ENCODE results near the gene DDI2. TPM values are rescaled to one million over a fixed set of nuclear protein-coding genes. Genes with fewer than 3 reads are reported as not detected.
"Not testable (repeated sequence)": the region's sequence is repeated elsewhere in the genome, so short reads cannot be mapped to it uniquely, and the experiment has no call there.

The DDI2 gene
- total RNA-seq, 1 experiment from 2014 or later = 9.8 TPM

DNA sequence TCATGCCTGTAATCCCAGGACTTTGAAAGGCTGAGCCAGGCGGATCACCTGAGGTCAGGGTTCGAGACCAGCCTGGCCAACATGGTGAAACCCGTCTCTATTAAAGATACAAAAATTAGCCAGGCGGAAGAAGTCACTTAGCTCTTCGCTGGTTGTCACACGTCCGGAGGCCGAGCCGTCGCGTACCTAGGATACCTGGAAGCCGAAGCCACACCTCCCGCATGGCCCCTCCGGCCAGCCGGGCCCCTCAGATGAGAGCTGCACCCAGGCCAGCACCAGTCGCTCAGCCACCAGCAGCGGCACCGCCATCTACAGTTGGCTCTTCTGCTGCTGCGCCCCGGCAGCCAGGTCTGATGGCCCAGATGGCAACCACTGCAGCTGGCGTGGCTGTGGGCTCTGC is 12.9 kb upstream of the DDI2 start:
- DNase-seq (ENCODE audit: extremely low read depth, low read depth) = not testable (repeated sequence)

DNA sequence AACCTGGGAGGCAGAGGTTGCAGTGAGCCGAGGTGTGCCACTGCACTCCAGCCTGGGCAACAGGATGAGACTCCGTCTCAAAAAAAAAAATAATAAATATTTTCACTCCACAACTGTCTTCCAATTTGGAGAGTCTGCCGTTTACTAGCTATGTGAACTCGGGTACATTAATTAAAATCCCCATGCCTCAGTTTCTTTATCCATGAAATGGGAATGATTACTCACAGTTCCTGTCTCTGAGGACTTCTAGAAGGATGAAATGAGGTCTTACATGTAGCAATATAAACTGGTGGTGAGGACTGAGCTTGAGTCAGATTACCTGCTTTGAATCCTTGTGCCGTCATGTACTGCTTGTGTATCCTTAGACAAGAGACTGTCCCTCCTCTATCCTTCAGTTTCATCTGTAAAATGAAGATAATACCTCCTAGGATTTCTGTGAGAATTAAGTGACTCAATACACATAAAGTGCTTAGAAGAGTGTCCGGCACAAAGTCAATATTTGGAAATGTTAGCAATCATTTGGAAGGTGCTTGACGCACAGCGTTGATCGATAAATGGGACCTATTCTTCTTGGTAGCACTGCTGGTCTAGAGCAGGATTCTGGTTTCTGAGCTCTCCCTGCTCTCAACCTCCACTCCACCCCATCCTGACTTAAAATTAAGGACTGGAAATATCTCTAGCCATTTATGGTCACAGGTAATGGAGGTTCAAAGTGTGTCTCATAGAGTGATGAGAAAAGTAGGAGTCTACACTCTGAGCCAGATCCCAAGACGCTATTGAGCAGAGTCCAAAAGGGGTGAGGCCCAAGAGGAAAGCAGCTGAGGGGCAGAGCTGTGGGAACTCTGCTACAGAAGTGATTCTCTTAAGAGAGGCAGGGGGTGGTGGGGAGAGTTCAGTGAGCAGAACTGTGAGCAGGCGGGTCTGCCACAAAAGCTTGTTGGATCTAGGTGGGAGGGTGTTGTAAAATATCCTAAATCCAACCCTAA is 11.6 kb upstream of the DDI2 start:
- no peak for DNase-seq (ENCODE audit: extremely low read depth, low read depth)

DNA sequence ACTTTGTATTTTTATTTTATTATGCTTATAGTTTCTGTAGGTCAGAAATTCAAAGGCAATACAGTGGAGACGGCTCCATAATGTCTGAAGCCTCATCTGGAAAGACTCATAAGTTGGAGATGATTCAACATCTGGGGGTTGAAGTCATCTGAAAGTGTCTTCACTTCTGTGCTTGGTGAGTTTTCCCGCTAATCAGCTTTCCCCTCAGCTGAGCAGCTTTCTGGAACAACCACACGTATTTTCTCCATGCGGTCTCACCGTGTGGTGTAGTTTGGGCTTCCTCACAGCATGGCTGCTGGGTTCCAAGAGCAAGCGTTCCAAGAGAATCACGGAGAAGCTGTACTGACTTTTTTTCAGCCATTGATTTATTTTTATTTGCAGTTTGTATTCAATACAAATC is 7.6 kb upstream of the DDI2 start:
- no peak for DNase-seq (ENCODE audit: extremely low read depth, low read depth)

DNA sequence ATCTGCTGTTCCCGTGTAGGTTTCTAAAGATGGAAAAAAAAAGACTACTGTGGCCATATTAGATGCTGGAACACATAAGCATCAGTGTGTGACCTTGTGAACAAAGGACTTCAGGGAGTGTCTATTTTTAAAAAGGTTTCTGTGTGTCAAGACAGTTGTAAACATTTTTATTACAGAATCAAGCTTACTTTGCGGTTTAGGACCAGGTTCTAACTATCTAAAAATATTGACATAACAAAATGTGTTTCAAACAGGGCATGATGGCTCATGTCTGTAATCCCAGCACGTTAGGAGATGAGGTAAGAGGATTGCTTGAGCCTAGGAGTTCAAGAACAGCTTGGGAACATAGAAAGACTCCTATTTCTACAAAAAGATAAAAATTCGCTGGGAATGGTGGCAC is 7.1 kb upstream of the DDI2 start:
- no peak for DNase-seq (ENCODE audit: extremely low read depth, low read depth)

DNA sequence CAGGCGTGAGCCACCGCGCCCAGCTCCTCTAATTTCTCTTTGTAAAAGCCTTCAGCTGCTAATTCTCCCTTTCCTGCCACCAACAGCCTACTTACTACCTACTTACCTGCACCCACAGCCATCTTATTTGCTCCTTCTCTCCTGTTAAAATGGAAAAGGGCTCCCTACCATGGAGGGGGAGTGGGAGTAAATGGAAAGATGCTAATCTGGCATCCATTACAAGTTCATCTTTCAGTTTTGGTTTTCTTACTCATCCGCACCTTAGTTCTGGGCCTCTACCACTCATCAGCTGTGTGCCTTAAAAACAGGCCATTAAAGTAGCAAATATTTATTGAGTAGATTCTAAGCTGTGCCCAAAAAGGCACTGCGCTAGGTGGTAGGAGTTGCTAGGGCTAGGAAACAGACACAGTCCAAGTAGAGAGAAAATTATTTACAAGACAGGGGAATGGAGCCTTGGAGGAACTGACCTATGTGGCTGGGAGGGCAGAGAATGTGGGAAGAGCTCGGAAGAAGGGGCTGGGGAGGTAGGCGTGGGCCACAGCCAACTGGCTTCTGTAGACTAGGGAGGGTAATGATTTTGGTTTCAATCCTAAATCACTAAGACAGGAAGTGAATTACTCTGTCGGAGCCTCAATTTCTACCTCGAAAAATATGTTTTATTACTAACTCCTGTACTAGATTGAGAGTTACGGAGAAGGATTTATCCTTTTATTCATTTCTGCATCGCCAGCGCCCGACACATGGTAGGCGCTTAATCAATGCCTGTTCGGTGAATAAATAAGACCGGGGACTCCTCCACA is 685 bp upstream of the DDI2 start:
- no peak for DNase-seq (ENCODE audit: extremely low read depth, low read depth)

DNA sequence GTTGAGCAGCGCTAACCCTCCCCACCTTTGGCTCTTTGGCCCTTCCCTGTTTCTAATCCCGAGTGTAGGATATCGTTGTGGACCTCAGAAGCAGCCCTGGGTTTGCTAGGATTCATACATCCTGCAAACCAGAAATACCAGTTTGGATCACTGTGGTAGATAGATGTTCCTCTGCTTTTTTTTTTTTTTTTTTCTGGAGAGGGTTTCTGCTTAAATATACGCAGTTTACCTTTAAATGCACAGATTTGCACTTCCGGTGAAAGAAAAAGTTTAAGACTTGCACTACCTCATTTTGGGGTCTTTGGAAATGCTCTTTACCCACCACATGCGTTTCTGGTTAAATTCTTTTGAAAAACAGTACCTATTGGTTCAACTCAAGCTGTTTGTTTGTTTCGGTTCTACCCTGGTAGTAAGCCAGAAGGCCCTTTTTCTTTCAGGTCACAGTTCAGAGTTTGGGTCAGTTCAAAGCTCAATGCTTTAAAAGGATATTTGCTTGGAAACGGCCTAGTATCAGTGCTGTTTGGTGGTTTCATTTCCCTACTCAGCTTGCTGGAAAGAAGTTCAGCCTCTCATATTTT is 908 bp downstream of the DDI2 start:
- no peak for DNase-seq (ENCODE audit: extremely low read depth, low read depth)

DNA sequence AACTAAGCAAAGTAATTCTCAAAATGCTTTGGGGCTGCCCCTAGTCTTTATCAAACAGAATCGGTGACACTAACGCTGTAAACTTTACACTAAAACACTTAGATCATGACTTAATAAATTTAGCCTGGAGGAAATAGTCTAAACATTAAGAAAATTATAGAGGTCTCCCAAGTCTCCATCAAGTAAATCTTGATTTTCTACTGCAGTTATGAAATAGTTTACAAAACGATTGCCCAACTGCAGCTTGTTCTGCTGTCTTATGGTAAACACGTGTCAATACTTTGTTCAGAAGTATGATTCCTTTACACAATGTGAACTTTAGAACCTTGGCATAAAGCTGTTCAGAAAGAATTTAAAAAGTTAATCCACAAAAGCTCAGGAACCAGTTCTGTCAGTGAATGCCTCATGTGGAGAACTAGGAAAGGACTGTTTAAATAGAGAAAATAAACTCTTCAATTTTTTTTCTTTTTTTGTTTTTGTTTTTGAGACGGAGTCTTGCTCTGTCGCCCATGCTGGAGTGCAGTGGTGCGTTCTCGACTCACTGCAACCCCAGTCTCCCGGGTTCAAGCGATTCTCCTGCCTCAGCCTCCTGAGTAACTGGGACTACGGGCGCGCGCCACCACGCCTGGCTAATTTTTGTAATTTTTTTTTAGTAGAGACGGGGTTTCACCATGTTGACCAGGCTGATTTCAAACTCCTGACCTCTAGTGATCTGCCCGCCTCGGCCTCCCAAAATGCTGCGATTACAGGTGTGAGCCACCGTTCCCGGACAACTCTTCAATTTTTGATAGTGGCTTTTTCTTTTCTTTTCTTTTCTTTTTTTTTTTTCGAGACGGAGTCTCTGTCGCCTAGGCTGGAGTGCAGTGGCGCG is 1.6 kb downstream of the DDI2 start:
- DNase-seq (ENCODE audit: extremely low read depth, low read depth) = no peak

DNA sequence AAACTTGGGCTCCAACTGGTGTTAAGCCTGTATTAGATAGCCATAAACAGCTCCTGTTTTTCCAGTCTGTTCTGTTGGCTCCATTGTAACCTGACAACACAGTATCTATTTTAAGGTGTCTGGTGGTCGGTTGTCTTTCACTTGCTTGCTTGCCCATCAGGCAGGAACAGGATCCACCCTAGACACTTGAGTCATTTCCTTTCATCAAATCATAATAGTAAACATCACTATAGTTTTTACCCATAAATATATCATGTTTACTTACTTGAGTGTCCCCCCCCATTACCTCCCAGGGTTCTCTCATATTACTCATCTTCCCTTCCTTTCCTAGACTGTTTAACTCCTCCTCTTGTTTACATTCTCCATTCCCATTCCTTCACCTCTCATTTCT is 2.9 kb downstream of the DDI2 start:
- no peak for DNase-seq (ENCODE audit: extremely low read depth, low read depth)

DNA sequence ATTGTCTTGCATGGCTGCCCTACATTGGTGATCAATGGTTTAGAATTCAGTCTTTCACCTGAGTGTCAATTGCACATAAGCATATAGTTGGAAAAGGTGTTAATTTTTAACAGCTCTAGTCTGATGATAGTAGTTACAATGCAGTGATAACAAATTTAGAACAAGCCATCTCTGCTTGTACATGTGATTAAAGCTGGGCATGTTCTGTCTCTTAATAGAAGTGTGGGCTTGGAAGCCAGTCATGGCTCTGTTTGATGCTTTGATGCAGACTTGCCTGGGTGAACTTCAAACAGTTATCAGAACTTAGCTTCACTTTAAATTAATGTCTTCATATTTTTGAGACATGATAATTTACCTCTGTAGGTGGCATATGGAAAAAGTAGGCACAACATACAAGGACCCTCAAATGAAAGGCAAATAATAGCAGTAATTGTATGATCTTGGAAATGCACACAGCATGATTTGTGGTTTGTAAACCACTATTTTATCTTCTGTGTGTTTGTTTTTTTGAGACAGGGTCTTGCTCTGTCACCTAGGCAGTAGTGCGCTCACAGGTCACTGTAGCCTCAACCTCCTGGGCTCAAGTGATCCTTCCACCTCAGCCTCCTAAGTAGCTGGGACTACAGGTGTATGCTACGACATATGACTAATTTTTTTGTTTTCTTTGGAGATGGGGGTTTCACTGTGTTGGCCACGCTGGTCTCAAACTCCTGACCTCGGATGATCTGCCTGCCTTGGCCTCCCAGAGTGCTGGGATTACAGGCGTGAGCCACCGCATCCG is 3.8 kb downstream of the DDI2 start:
- DNase-seq (ENCODE audit: extremely low read depth, low read depth) = no peak

DNA sequence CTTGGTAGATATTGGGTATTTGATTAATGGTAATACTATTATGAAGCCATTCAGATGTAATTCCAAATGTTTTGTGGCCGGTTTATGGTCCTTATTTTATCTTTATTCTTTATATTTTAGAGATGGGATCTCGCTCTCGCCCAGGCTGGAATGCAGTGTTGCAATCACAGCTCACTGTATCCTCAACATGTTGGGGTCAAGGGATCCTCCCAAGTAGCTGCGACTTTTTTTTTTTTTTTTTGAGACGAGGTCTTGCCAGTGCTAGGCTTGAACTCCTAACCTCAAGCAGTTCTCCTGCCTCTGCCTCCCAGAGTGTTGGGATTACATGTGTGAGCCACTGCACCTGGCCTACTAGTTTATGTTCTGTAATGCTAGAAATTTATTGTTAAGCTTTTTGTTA is 4.7 kb downstream of the DDI2 start:
- no peak for DNase-seq (ENCODE audit: extremely low read depth, low read depth)

DNA sequence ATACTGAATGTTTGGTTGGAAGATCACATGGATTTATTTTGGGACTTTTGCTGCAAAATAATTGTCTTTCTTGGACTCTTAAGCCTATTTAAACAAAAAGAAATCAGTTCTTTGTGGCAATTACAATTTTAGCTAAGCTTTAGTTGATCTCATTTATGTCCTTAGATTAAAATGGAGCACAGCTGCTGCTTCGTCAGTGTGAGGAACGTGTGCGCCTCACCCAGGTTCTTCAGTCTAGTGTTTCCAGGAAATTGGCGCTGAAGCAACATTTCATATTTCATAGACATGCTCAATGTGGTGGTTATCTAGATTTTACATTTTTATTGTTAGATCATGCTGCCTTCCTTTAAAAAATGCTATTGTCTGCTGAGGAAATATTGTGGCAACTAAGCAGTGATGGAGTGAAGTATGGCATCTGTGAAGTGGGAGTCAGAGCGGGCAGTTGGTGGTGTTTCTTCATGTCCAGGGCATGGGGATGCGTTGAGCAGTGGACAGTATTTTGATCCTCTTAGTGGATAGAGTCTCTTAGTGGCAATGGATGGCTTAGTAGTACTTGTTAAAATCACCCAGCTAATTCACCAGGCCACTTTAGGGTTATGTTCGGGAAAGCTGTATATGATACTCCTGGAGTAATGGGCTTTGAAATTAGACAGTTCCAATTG is 5.6 kb downstream of the DDI2 start:
- no peak for DNase-seq (ENCODE audit: extremely low read depth, low read depth)

DNA sequence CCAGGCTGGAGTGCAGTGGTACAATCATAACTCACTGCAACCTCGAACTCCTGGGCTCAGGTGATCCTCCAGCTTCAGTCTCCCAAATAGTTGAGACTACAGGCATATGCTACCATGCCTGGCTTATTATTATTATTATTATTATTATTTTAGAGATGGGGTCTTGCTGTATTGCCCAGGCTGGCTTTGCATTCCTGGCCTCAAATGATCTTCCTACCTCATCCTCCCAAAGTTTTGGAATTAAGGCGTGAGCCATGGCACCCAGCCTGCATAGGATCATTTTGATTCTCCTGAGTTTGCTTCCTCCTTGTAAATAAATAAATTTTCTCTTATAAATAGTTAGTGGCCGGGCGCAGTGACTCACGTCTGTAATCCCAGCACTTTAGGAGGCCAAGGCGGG is 6.2 kb downstream of the DDI2 start:
- DNase-seq (ENCODE audit: extremely low read depth, low read depth) = no peak

DNA sequence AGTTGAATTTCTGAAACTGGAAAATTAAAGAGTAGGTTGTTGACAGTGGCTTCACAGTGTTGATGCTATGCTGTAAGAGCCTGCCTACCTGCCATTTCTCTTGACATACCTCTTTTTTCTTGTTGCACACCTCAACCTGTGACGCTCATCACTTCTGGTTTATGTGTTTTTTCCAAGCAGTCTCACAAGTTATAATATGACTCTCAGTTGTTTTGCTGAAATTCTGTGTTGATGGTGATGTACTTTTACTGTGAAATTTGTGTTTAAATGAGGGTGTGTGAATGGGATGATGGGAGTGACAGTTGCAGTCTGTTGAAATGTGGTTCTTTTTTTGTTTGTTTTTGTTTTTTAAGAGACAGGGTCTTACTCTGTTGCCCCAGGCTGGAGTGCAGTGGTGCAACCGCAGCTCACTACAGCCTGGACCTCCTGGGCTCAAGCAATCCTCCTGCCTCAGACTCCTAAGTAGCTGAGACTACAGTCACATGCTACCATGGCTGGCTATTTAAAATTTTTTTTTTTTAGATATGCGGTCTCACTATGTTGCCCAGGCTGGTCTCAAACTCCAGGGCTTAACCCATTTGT is 7.0 kb downstream of the DDI2 start:
- DNase-seq (ENCODE audit: extremely low read depth, low read depth) = no peak

DNA sequence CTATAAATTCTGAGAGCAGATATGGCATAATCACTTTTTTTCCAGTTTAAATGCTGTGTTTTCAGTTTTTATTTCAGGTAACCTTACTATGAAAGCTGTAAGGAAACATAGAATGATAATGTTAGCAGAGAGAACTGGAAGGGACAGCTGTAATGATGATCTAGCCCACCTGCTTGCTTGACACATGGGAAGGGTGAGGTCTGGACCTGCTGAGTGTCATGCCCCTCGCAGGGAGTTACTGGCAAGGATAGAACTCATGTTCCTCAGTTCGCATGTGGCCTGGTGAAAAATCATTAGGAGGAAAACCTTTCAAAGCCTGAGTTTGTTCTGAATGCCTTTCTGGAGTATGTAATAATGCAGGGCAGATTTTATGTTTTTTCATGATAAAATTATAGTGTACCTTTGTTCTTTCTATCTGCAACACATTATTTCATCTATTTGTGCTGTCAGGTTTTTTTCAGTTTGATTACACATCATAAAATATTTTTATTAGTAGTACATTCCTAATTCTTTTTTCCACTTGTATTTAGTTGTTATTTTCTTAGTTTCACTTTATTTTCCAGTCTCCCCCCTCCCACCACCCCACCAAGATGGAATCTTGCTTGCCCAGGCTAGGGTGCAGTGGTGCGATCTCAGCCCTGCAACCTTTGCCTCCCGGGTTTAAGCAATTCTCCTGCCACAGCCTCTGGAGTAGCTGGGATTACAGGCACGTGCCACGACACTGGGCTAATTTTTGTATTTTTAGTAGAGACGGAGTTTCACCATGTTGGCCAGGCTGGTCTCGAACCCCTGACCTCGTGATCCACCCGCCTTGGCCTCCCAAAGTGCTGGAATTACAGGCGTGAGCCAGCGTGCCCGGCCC is 8.0 kb downstream of the DDI2 start:
- DNase-seq (ENCODE audit: extremely low read depth, low read depth) = no peak

DNA sequence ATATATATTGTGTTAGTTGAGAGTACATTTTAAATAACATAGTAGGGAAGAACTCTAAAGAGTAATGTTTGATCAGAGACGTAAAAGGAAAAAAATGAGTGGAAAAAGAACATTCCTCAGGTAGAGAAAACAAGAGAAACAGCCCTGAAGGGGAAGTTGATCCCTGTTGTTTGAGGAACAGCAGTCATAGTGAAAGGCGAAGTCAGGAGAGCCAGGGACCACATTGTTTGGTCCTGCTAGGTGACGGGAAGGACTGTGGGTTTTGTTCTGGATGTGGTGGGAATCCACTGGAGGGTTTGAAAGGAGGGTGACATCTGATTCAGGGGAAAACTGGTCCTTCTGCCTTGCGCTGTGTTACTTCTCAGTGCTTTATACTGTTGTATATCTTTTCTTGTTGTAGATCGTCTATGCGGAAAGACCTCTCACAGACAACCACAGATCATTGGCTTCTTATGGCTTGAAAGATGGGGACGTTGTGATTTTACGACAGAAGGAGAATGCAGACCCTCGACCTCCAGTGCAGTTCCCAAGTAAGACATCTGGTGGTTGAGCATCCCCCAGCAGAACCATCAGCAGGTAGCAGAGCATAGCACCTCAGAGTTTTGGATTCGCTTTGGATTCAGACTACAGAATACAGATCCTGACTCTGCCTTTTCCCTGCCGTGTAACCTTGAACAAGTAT is 9.2 kb downstream of the DDI2 start:
- DNase-seq (ENCODE audit: extremely low read depth, low read depth) = no peak

DNA sequence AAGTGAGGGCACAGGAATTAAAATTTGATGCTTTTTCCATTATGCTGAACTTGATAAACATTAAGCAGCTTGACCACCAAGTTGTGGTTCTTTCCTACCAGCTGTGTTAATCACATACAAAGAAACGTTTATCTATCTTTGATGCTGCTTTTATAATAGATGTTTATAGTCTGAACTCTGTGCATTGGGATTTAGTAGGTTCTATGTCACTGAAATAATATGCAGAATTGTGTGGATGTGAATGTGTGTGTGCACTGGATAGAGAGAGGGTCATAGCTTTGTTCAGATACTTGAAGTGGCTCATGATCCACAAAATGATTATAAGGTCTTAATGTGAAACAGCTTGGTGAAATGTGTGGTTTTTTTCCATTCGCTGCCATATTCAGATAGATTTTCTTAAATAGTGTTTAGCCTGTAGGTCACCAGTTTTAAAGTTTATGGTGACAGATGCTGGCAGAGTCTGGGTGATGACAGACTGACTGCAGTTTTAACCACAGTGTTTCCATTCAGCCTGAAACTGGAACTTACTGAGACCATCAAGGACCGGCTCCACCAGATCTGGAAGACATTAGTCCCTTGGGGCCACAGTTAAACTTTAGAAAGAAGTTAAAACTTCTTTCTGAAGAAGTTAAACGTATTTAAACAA is 10.2 kb downstream of the DDI2 start:
- DNase-seq (ENCODE audit: extremely low read depth, low read depth) = no peak

DNA sequence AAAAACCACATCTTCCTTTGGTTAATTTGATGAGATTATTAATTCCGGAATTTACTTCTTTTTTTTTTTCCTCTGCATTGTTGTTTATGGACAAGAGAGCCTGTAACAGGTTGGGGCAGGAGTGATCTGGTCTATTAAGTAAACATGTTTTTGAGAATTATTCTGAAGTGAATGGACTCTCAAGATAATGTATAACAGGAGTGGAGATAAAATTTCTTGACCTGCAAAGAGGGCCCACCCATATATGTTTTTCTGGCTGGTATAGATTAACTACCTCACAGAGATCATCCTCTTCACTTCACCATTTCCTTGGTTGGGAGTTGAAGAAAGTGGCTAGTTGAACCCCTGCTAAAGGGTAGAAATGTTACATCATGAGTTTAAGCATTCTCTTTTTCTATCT is 10.7 kb downstream of the DDI2 start:
- no peak for DNase-seq (ENCODE audit: extremely low read depth, low read depth)
